K562 (cell line): ENCODE measurements around the gene CCDC69. TPM values are rescaled to one million over a fixed set of nuclear protein-coding genes. Genes with fewer than 3 reads are reported as not detected.
A peak's percentile ranks its signal among the peaks of the same experiment; 100 is the strongest.

Experiments used
- CEBPB ChIP-seq: fragments of 450-650 bp; IDR thresholded peaks from 2 replicates; pipeline ENCODE4 v1.6.1; 2016; ENCODE audit warnings: missing genetic modification characterization, missing compliant biosample characterization
- CEBPG ChIP-seq, 3 experiments: fragments of 200-800 bp in 1 of 3; sonication (Bioruptor generic) in 1 of 3; sonication (generic) in 1 of 3; formaldehyde crosslinking in 1 of 3; IDR thresholded peaks in 2 of 3; conservative IDR thresholded peaks in 1 of 3; 2 replicates each; pipeline versions ENCODE4 v1.6.1 to v1.8.0; 2016 to 2022; ENCODE audit warnings: missing compliant biosample characterization in 2 of 3, missing genetic modification characterization in 2 of 3, mild to moderate bottlenecking in 1 of 3, missing genetic modification reagents in 1 of 3
- CTBP1 ChIP-seq: fragments of 450-650 bp; IDR thresholded peaks from 2 replicates; pipeline ENCODE4 v1.6.1; 2016; ENCODE audit warnings: borderline replicate concordance
- NELFE ChIP-seq: IDR thresholded peaks from 2 replicates; pipeline ENCODE4 v1.6.1; 2011; ENCODE audit warnings: mild to moderate bottlenecking; ENCODE audit not compliant: insufficient read depth, insufficient read length
- SFPQ ChIP-seq: fragments of 200-400 bp; formaldehyde crosslinking; IDR thresholded peaks from 2 replicates; pipeline ENCODE4 v1.6.1; 2017; ENCODE audit warnings: mild to moderate bottlenecking, low read depth, low read length, moderate library complexity
- ZBTB33 ChIP-seq: sonication (generic); formaldehyde crosslinking; IDR thresholded peaks from 2 replicates; pipeline ENCODE4 v1.8.1; 2023; ENCODE audit warnings: mild to moderate bottlenecking, missing genetic modification reagents
- polyA plus RNA-seq, 8 experiments: library from polyadenylated mRNA; depleted of rRNA in 4 of 8; stranded (reverse) in 5 of 8; unstranded in 3 of 8; fragments of >200 nt; fragmentation: Nextera tagmentation in 2 of 8; fragmentation: Illumina TruSeq in 1 of 8; extraction: Ambion mirVana in 2 of 8; extraction: Trizol in 1 of 8; gene quantifications; 2 replicates each; pipeline versions ENCODE4 v1.2.1 to v1.2.3, GENCODE V29; 2011 to 2014; ENCODE audit warnings: inconsistent platforms in 1 of 8, missing spikeins in 1 of 8
- total RNA-seq, 7 experiments: library from RNA; depleted of rRNA in 6 of 7; stranded (reverse); fragments of >200 nt in 6 of 7; fragmentation: Illumina TruSeq in 2 of 7; extraction: Trizol in 2 of 7; gene quantifications; 2 replicates each; pipeline versions ENCODE4 v1.2.1 to v1.2.3, GENCODE V29; 2011 to 2021; ENCODE audit warnings: low replicate concordance in 1 of 7
- TF ChIP-seq, protein P1 (sequence below): fragments of 450-650 bp; IDR thresholded peaks from 2 replicates; pipeline ENCODE4 v1.6.1; 2016; ENCODE audit warnings: mild to moderate bottlenecking, moderate library complexity
- TF ChIP-seq, protein P2 (sequence below): fragments of 200-800 bp; sonication (Bioruptor generic); IDR thresholded peaks from 2 replicates; pipeline ENCODE4 v1.6.1; 2017; ENCODE audit warnings: missing genetic modification characterization, missing compliant biosample characterization

CCDC69 gene
- total and polyA plus RNA-seq, 9 of the 15 experiments (the other 6 are each of a cell fraction or from before 2014, with no cell fraction given), result 0.65 to 12.2 (median 7.6) TPM

DNA sequence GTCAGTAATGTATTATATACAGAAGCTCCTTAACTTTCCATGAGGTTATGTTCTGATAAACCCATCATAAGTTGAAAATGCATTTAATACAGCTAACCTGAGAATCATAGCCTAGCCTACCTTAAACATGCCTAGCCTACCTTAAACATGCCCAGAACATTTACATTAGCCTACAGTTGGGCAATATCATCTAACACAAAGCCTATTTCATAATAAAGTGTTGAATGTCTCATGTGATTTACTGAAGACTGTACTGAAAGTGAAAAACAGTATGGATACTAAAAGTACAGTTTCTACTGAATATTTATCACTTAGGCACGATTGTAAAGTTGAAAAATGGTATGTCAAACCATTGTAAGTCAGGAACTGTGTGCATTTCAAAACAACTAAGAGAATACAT lies 30.7 kb upstream of the CCDC69 start (continued):
- TF ChIP-seq, protein P1, sequence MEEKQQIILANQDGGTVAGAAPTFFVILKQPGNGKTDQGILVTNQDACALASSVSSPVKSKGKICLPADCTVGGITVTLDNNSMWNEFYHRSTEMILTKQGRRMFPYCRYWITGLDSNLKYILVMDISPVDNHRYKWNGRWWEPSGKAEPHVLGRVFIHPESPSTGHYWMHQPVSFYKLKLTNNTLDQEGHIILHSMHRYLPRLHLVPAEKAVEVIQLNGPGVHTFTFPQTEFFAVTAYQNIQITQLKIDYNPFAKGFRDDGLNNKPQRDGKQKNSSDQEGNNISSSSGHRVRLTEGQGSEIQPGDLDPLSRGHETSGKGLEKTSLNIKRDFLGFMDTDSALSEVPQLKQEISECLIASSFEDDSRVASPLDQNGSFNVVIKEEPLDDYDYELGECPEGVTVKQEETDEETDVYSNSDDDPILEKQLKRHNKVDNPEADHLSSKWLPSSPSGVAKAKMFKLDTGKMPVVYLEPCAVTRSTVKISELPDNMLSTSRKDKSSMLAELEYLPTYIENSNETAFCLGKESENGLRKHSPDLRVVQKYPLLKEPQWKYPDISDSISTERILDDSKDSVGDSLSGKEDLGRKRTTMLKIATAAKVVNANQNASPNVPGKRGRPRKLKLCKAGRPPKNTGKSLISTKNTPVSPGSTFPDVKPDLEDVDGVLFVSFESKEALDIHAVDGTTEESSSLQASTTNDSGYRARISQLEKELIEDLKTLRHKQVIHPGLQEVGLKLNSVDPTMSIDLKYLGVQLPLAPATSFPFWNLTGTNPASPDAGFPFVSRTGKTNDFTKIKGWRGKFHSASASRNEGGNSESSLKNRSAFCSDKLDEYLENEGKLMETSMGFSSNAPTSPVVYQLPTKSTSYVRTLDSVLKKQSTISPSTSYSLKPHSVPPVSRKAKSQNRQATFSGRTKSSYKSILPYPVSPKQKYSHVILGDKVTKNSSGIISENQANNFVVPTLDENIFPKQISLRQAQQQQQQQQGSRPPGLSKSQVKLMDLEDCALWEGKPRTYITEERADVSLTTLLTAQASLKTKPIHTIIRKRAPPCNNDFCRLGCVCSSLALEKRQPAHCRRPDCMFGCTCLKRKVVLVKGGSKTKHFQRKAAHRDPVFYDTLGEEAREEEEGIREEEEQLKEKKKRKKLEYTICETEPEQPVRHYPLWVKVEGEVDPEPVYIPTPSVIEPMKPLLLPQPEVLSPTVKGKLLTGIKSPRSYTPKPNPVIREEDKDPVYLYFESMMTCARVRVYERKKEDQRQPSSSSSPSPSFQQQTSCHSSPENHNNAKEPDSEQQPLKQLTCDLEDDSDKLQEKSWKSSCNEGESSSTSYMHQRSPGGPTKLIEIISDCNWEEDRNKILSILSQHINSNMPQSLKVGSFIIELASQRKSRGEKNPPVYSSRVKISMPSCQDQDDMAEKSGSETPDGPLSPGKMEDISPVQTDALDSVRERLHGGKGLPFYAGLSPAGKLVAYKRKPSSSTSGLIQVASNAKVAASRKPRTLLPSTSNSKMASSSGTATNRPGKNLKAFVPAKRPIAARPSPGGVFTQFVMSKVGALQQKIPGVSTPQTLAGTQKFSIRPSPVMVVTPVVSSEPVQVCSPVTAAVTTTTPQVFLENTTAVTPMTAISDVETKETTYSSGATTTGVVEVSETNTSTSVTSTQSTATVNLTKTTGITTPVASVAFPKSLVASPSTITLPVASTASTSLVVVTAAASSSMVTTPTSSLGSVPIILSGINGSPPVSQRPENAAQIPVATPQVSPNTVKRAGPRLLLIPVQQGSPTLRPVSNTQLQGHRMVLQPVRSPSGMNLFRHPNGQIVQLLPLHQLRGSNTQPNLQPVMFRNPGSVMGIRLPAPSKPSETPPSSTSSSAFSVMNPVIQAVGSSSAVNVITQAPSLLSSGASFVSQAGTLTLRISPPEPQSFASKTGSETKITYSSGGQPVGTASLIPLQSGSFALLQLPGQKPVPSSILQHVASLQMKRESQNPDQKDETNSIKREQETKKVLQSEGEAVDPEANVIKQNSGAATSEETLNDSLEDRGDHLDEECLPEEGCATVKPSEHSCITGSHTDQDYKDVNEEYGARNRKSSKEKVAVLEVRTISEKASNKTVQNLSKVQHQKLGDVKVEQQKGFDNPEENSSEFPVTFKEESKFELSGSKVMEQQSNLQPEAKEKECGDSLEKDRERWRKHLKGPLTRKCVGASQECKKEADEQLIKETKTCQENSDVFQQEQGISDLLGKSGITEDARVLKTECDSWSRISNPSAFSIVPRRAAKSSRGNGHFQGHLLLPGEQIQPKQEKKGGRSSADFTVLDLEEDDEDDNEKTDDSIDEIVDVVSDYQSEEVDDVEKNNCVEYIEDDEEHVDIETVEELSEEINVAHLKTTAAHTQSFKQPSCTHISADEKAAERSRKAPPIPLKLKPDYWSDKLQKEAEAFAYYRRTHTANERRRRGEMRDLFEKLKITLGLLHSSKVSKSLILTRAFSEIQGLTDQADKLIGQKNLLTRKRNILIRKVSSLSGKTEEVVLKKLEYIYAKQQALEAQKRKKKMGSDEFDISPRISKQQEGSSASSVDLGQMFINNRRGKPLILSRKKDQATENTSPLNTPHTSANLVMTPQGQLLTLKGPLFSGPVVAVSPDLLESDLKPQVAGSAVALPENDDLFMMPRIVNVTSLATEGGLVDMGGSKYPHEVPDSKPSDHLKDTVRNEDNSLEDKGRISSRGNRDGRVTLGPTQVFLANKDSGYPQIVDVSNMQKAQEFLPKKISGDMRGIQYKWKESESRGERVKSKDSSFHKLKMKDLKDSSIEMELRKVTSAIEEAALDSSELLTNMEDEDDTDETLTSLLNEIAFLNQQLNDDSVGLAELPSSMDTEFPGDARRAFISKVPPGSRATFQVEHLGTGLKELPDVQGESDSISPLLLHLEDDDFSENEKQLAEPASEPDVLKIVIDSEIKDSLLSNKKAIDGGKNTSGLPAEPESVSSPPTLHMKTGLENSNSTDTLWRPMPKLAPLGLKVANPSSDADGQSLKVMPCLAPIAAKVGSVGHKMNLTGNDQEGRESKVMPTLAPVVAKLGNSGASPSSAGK, result no peak
- TF ChIP-seq ZBTB33 (CRISPR knock-in tag), result no peak
- no peak for TF ChIP-seq CEBPG (CRISPR knock-in tag; IDR thresholded peaks at IDR 0.05)
- 0 out of 4 replicates have a peak, but pooled peaks of 1 of the 2 experiments have one; percentile 20 for TF ChIP-seq CEBPG (tag; conservative IDR thresholded peaks at IDR 0.05 in 1 of 2, IDR thresholded peaks at IDR 0.05 in 1 of 2)
- no peak for TF ChIP-seq NELFE
- TF ChIP-seq CEBPB, result peak; percentile 11; the same call in 1 of the 2 replicates
- no peak for TF ChIP-seq SFPQ
- no peak for TF ChIP-seq CTBP1
- TF ChIP-seq, protein P2, sequence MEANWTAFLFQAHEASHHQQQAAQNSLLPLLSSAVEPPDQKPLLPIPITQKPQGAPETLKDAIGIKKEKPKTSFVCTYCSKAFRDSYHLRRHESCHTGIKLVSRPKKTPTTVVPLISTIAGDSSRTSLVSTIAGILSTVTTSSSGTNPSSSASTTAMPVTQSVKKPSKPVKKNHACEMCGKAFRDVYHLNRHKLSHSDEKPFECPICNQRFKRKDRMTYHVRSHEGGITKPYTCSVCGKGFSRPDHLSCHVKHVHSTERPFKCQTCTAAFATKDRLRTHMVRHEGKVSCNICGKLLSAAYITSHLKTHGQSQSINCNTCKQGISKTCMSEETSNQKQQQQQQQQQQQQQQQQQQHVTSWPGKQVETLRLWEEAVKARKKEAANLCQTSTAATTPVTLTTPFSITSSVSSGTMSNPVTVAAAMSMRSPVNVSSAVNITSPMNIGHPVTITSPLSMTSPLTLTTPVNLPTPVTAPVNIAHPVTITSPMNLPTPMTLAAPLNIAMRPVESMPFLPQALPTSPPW (CRISPR knock-in tag), result no peak
